ENCODE measurements around the gene RPL12.
"Not testable (repeated sequence)": the region's sequence is repeated elsewhere in the genome, so short reads cannot be mapped to it uniquely, and the experiment has no call there.

RPL12 gene

DNA sequence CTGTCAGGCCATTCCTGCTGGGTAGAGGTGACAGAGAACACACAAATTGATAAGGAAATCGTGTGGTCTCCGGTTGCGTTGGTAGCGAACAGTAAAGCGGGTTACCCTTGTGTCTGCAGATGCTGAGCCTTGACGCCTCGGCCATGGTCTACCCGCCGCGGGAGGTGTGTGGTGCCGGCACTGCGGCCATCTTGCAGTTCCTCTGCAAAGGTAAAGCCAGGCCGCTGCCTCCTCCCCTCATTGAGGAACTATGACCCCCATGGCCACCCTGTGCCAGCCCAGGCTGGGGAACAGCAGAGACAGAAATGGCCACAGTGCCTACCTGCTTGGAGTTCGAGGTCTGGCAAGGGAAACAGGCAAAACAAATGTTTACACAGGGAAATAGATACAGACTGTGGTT, 16.4 kb upstream of the RPL12 start:
- DNase-seq (ENCODE audit: low read depth) = no peak

DNA sequence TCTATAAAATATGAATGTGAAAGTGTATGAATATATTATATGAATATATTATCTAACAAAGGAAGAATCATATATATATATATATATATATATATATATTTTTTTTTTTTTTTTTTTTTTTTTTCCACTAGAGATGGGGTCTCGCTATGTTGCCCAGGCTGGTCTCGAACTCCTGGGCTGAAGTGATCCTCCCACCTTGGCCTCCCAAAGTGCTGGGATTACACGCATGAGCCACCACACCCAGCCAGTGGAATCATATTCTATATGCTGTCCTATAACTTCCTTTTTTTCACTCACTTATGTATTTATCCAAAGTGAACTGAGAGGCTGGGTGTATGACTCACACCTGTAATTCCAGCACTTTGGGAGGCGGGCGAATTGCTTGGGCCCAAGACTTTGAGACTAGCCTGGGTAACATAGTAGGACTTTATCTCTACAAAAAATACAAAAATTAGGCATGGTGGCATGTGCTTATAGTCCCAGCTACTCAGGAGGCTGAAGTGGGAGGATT, 15.3 kb upstream of the RPL12 start:
- DNase-seq (ENCODE audit: low read depth) = not testable (repeated sequence)

DNA sequence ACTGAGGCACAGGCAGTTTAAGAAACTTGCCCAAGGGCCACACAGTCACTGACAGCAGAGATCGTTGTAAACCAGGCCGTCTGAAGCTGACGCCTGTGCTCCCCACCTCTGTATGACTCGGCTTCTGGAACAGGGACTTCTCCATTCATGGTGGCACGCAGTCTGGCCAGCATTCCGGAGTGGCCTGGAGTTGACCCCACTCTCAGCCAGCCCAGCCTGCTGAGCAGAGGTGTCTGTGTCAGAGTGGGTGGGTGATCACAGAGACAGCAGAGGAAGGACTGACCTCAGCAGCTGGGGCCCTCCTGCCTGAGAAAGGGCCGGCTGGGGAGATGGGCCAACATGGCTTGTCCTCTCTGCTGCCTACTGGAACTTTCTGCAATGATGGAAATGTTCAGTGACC, 12.7 kb upstream of the RPL12 start:
- no peak for DNase-seq (ENCODE audit: low read depth)

DNA sequence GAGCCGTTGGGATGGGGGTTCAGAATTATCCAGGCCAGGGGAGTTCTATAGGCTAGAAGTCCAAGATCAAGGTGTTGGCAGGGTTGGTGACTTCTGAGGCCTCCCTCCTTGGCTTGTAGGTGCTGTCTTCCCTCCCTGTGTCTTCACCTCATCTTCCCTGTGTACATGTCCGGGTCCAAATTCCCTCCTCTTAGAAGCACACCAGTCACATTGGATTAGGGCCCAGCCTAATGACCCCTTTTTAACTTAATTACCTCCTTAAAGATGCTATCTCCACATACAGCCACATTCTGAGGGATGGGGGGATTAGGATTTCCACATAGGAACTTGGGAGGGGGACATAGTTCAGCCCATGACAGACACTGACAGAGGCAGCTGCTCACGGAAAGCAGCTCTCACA, 12.2 kb upstream of the RPL12 start:
- no peak for DNase-seq (ENCODE audit: low read depth)

DNA sequence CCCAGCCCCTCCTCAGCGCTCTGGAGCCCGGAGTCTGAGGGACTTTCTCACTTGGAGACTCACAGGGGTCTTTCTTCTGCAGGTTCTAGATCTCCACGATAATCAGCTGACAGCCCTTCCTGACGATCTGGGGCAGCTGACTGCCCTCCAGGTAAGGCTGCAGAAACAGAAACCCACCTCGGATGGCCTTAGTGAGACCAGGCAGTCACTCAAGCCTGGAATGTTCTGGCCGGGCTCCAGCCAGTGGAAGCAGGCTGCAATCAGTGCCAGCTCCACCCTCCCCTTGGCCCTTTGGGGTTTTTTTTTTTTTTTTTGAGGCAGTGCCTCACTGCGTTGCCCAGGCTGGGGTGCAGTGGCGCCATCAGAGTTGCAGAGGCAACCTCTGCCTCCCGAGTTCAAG, 7.7 kb upstream of the RPL12 start:
- DNase-seq (ENCODE audit: low read depth) = no peak

DNA sequence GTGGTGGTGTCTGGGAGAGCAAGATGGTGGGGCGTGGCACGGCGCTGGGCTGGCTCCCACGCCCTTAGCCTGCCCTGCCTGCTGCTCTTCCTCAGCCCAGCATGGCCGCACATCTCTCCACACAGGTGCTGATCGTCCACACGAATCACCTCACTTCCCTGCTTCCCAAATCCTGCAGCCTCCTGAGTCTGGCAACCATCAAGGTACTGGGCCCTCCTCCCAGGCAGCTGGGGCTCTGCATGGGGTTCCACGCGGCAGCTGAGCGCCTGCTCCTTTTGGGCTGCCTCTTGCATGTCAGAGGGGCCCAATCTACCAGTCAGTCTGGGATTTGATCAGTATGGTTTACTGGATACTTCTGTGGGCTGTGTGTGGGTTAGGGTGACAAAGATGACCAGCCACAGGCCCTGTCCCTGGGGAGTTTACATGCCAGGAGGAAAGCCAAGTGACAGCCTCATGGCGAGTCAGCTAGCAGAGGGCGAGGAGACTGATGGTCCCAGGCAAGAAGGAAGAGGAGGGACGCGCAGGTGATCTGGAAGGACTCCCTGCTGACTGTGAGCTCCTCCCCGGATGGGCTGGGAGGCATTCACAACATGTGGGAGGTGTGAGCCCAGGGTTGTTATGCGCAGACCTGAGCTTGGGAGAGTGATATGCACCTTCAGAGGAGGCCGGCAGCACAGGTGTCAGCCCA, 6.1 kb upstream of the RPL12 start:
- DNase-seq (ENCODE audit: low read depth) = no peak

DNA sequence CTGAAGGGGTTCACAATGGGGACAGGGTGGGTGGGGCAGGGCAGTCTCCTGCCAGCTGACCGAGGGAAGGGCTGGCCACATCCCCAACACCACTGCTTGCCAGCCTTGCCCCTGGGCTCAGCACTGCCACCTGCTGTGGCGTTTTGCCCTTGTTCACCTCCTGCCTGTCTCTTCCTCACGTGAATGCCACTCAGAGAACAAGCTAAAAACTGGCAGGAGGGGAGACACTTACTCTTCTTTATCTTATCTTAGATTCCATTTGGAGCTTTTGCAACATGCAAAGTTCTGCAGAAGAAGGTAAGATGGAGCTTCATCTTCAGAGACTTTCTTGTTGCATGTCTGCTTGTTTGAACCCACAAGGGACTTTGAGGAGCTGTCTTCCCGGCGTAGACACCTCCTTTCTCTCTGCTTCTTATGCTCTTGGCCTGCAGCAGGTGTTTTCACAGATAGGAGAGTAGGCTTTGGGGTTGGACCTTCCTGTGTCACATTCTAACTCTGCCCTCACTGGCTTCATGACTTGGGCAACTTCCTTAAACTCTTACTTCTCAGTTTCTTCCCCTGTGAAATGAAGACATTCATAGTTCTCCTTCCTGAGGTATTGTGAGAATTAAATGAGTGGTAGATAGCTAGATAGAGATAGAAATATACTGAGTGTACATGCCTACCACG, 4.3 kb upstream of the RPL12 start:
- no peak for DNase-seq (ENCODE audit: low read depth)

DNA sequence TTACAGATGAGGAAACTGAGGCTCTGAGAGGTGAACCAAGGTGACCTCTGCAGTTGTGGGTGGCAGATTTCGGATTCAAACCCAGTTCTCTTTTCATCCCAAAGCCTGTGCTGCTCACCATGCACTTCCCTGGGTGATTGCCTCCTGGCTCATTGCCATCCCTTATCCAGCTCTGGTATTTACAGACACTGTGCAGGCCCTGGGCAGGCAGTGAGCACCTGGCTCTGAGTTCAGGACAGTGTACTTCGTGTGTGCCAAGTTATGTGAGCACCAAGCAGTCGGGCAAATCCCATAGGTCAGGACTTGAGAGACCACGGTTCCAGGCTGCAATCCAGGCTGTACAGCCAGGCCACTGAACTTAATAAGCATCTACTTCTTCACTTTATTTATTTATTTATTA, 1.5 kb upstream of the RPL12 start:
- DNase-seq (ENCODE audit: low read depth) = no peak

DNA sequence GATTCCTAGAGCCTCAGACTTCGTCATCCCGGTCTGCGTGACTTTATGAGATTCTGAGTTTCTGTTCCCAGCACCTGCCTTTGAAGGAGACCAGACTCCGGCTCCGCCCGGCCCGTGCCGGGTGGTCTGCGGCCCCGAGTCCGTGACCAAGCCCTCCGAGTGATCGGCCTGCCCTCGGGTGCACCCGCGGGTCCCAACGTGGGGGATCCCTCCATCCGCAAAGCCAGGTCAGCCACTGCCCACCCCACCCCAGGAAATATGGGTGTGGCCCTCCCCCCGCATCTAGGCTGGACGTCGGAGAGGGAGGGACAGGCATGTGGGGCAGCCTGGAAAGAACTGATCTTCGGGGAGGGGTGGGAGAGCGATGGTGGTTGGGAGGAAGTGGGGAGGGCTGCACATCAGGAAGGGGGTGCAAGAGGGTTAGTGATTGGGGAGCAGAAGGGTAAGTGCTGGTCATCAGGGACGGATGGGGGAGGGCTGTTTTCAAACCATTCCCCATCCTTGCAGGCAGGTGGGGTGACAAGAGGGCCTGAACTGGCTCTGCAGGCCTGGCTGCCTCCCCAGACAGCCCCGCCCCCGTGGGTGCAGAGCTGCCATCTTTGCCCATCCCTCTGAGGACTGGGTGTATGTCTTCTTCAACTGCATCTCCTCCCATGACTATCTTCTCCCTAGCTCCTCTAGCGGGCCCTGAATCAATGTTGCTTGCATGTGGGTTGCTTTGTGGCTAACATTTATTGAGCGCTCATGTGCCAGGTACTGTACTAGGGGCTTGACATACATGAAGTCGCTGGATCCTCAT, 851 bp upstream of the RPL12 start:
- DNase-seq (ENCODE audit: low read depth) = peak; percentile 29

DNA sequence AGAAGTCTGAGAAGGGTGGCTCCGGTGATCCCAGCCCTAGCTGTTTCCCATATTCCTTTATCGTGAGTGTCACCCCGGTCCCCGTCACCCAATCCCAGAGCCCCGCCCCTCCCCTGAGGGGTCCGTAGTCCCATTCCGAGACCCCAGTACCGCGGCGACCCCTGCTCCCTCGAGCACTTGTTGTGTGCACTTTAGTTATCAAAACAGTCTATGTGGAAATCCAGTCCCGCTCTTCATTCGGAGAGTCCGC, 327 bp upstream of the RPL12 start:
- DNase-seq (ENCODE audit: low read depth) = no peak

DNA sequence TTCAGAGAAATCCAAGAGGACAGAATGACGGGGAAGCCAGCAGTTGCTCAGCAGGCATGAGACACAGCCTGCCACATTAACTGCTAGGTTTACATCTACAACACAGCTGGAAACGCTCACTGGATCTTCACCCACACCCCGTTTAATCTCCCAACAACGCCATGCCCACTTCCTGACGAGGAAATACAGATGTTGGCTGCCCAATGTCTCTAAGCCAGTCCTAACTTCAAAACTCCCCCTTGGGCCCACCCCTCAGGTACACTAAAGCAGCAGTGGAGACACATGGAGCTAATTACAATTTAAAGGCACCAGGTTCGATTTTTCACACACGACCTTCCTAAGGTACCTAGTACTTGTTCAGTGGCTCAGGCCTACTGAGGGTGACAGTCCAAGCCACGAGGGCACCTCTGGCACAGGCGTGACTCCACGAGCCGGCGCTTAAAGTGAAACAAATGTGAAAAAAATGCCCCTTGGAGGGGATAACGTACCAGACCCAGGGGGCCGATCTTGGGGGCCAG, 904 bp downstream of the RPL12 start:
- DNase-seq (ENCODE audit: low read depth) = no peak

DNA sequence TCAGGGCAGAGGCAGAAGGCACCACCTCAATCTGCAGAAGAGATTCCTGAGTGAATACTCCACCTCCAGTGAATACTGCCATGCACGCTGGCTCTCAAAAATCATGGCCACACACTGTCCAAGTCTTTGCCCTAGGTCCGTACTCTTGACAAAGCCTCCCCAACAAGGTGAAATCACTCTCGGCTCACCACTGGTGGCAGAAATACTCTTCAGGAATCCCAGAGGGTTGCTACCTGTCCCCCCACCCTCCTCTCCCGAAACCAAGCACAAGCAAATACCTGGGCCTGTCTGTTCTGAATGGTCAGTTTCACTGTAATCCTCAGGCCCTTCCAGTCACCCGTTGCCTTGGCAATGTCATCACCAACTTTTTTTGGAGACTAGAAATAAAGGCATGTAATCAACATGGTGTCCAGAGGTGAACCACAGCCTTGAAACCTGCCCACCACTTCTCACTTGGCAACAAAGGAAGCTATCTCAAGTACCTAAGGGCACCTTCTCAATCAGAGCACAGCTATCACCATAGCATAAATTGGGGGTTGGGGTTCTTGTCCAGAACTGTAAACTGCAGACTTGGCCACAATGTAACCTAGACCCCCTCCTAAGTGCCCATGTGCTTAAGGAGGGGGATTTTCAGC, 1.8 kb downstream of the RPL12 start:
- no peak for DNase-seq (ENCODE audit: low read depth)

DNA sequence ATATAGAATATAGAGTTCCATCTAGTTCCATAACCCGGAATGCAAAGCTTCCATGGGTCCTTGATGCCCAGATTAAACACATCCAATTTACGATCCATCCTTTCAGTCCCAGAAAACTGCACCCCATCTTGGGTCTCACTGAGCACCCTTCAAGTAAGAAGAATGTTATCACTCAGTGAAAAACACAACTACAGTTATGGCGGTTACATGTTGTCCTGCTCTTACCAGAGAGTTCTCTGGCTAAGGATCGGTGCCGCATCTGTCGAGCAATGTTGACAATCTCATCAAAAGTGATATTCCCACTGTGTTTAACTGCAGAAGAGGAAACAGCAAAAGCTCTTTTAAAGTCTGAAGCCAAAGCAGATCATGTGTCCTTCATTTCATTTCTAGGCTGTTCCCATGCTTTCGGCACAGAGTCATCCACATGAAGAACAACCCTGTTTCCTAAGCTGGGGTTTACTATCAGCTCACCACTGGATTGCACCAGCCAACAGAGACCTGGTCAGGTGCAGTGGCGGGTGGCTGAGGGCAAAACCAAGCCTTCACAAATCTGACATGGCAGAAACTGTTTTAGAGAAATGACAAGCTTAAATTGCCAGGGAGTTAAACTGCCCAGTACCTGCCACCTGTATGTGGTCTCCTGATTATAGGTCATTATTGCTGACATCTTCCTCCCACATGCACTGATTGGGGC, 2.9 kb downstream of the RPL12 start:
- DNase-seq (ENCODE audit: low read depth) = no peak

DNA sequence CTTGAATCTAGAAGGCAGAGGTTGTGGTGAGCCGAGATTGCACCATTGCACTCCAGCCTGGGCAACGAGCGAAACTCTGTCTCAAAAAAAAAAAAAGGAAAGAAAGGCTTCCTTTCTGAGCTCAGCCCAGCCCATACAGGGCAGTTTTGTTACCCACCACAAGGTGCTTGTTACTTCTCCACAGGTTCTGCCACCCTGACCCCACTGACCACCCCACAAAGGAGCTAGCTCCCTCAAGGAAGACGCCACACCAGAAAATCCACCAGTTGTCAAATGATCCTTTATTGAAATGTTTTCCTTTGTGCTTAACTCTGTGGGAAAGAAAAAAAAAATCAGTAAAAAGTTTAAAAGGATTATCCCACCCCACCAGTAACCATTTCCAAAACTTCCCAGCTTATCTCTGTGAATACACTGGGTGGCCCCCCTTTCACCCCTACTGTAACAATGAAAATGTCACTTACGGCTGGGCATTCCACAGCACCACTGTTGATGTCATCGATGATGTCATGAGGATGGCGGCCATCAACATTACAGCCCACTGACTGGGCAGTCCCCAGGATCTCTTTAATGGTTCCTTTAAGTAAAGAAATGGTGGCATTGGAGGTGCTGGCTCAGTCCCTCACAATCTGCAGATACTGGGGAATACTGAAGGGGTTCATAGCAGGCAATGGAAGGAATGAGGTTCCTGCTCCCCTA, 3.6 kb downstream of the RPL12 start:
- DNase-seq (ENCODE audit: low read depth) = no peak

DNA sequence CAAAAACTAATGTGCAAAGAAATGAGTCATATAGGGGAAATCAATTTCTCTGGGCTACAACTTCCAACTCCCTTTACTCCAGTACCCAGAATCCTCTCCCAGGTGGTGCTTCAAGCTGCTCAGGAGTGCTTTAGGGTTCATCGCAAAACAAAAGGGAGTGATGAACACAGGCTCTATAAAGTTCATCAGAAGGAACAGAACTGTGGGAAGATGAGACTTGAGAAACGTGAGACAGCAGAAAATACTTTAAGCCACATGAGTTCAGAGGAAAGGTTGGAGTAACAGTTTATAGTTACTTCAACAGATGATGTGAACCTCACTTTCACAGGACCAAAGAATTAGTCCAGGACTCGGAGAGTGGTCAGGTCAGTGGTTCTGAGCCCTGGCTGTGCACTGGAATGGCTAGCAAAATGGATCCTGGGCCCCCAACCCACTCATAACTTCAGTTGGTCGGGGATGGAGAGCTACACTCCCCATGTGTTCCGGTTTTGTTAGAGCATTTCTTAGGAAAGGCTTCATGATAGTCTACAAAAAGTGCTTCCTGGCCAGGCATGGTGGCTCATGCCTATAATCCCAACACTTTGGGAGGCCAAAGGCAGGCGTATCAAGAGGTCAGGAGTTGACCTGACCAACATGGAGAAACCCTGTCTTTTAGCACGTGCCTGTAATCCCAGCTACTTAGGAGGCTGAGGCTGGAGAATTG, 4.3 kb downstream of the RPL12 start:
- no peak for DNase-seq (ENCODE audit: low read depth)

DNA sequence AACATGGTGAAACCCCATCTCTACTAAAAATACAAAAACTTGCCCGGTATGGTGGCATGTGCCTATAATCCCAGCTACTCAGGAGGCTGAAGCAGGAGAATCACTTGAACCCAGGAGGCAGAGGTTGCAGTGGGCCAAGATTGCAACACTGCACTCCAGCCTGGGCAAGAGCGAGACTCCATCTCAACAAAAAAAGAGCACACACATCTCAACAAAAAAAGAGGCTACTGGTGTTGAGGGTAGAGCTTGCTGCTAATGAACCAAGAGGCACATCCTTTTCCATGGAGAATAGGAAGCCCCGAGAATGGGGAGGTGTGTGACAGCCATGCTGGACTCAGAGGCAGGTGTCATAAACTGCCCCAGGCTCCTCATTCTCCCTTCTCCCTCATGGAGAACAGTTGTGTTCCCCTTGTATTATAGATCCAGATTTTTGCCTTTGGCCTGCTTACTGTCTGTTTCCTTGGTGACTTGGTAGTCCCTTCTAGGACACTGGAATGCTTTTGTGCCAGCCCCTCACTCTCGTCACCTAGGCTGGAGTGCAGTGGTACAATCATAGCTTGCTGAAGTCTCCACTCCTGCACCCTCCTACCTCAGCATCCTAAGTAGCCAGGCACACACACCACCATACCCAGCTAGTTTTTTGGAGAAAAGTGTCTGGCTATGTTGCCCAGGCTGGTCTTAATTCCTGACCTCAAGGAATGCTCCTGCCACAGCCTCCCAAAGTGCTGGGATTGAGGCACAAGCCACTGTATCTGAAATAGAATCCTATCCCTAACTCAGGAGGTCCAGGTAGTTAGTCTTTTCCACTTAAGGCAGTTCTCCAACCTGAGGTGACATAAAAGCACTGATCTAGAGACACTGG, 5.1 kb downstream of the RPL12 start:
- no peak for DNase-seq (ENCODE audit: low read depth)

DNA sequence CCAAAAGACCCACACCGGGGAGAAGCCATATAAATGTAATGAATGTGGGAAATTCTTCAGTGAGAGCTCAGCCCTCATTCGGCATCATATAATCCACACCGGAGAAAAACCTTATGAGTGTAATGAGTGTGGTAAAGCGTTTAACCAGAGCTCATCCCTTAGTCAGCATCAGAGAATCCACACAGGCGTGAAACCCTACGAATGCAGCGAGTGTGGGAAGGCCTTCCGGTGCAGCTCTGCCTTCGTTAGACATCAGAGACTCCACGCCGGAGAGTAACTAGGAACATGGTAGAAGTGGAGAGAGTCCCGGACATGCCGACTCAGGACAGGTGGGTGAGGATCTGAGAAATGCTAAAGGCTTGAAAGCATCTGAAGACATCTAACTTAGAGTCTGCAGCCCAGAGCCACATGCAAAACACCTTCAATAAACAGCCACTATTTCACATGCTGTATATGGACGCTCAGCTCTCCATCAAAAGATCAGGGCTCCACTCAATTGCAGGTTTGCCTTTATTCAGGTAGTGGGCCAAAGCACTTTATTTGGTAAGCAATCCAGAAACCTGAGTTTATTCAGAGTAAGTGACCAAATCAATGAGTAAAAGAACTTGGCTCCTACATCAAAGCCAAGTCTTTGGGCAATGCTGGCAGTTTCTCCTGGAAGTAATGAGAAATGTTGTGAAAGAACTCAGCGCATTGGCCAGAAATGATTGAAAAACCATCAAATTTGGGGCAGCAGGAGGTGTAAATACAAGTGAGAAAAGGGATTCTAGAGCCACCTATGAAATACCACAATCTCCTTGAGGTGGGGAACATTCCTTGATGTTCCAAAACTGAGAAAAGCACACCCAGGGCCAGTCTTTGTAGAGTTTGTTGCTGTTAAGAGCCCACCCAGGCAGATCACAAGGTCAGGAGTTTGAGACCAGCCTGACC, 6.0 kb downstream of the RPL12 start:
- DNase-seq (ENCODE audit: low read depth) = no peak

DNA sequence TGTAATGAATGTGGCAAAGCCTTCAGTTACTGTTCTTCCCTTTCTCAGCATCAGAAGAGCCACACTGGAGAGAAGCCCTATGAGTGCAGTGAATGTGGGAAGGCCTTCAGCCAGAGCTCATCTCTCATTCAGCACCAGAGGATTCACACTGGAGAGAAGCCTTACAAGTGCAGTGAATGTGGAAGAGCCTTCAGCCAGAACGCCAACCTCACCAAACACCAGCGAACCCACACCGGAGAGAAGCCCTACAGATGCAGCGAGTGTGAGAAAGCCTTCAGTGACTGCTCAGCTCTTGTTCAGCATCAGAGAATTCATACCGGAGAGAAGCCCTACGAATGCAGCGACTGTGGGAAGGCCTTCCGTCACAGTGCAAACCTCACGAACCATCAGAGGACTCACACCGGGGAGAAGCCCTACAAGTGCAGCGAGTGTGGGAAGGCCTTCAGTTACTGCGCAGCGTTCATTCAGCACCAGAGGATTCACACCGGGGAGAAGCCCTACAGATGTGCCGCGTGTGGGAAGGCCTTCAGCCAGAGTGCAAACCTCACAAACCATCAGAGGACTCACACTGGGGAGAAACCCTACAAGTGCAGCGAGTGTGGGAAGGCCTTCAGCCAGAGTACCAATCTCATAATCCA, 6.8 kb downstream of the RPL12 start:
- no peak for DNase-seq (ENCODE audit: low read depth)
